Stimulated activated memory B cell treated with anti-CD40 and anti-IgM and Interleukin-4, amounts not matched to agents 10 μg/mL and 1 μg/mL and 100 μg/mL, for 72 hours (primary cell): Measurements from ENCODE around the gene DNAAF5.
"Not testable (repeated sequence)": the region's sequence is repeated elsewhere in the genome, so short reads cannot be mapped to it uniquely, and the experiment has no call there.

Experiments used
- ATAC-seq: fragments of 150-1000 bp; cut with Tn5 transposase; 2 replicates; pipeline ENCODE4 v1.10.0; 2021
- H3K27ac Mint-ChIP-seq: one replicate; pipeline ENCODE4 v1.8.0; 2022; ENCODE audit warnings: mild to moderate bottlenecking, mixed read lengths
- H3K27me3 Mint-ChIP-seq: one replicate; pipeline ENCODE4 v1.8.0; 2022; ENCODE audit warnings: mixed read lengths
- H3K36me3 Mint-ChIP-seq: one replicate; pipeline ENCODE4 v1.8.0; 2022; ENCODE audit warnings: mixed read lengths
- H3K4me1 Mint-ChIP-seq: one replicate; pipeline ENCODE4 v1.8.0; 2022; ENCODE audit warnings: mixed read lengths
- H3K4me3 Mint-ChIP-seq: one replicate; pipeline ENCODE4 v1.8.0; 2022; ENCODE audit warnings: mild to moderate bottlenecking, moderate library complexity, mixed read lengths
- H3K9me3 Mint-ChIP-seq: one replicate; pipeline ENCODE4 v1.8.0; 2022; ENCODE audit warnings: mixed read lengths

Gene DNAAF5

DNA sequence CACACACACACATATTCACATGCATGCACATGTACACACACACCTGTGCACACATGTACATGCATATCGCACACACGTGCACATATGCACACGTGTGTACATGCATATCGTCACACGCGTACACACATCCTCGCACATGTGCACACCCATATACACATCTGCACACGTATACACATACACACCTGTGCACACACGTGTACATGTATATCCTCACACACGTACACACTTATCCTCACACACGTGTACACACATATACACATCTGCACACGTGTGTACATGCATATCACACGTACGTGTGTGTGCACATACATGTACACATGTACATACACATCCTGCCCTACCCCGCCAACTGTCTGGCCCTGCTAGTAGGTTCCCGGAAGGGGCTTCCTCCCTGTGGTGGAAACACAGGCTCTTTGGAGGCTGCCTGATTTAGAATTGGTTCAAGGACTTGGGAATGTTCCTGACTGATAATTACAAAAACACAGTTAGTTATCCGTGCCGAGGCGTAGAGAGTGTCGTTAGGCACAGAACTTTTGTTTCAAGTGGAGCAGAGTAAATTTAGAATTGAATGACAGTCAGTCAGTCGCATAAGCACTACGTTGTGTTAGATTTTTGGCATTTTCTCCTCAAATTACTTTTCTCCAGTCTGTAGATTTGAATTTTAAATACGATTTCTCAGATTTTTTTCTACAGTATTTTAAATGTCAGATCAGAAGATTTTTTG is 19.1 kb downstream of the DNAAF5 start:
- Mint-ChIP-seq H3K27ac (no peak overlapping the region), H3K4me1 (no peaks in the 10 kb centered on the region), H3K4me3 (no peak overlapping the region), H3K27me3 (no peaks in the 10 kb centered on the region), H3K9me3 (no peaks in the 10 kb centered on the region), H3K36me3 (peaks cover 49% of the 10 kb centered on the region)
- no peak for ATAC-seq

DNA sequence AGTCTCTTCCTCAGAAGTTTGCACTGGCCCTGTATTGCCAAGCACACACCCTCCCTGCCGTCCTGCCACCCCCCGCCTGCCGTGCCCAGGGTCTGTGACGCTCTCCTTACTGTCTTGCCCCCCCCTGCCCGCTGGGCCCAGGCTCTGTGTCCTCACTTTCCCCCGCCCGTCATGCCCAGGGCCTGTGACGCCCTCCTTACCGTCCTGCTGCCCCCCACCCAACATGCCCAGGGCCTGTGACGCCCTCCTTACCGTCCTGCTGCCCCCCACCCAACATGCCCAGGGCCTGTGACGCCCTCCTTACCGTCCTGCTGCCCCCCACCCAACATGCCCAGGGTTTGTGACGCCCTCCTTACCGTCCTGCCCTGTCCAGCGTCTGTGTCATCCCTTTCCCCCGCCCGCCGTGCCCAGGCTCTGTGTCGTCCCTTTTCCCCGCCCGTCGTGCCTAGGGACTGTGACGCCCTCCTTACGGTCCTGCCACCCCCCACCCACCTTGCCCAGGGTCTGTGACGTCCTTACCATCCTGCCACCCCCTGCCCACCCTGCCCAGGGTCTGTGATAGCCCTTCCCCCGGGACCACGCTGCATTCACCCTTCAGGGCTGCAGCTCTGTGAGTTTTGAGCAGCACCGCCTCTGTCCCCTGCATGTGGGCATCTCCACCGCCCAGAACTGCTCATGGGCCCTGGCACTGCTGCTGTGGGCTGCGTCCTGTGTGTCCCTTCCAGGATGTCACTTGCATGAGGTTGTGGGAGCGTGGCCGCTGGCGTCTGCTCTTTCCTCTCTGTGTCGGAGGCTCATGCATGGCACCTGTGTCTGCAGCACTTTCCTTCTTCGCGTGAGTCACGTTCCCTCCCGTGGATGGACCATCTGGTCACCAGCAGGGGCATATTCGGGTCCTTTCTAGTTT is 19.9 kb downstream of the DNAAF5 start:
- ATAC-seq = no peak
- Mint-ChIP-seq H3K27me3 (no peaks in the 10 kb centered on the region), H3K4me1 (no peaks in the 10 kb centered on the region), H3K9me3 (no peaks in the 10 kb centered on the region), H3K27ac (no peak overlapping the region), H3K4me3 (no peak overlapping the region), H3K36me3 (peaks cover 44% of the 10 kb centered on the region)

DNA sequence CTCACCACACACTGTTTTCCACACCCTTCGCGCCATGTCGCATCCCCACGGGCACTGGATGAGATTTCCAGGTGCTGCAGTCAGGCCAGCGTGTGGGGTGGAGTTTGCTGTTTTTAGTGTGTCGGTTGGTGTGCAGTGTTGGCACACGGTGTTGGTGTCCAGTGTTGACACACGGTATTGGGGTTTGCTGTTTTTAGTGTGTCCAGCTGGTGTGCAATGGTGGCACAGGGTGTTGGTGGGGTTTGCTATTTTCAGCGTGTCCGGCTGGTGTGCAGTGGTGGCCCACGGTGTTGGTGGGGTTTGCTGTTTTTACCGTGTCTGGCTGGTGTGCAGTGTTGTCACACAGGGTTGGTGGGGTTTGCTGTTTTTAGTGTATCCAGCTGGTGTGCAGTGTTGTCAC is 20.7 kb downstream of the DNAAF5 start:
- Mint-ChIP-seq H3K36me3 (peaks cover 51% of the 10 kb centered on the region), H3K27me3 (no peaks in the 10 kb centered on the region), H3K4me3 (no peak overlapping the region), H3K9me3 (no peaks in the 10 kb centered on the region), H3K27ac (no peak overlapping the region), H3K4me1 (no peaks in the 10 kb centered on the region)
- ATAC-seq = no peak

DNA sequence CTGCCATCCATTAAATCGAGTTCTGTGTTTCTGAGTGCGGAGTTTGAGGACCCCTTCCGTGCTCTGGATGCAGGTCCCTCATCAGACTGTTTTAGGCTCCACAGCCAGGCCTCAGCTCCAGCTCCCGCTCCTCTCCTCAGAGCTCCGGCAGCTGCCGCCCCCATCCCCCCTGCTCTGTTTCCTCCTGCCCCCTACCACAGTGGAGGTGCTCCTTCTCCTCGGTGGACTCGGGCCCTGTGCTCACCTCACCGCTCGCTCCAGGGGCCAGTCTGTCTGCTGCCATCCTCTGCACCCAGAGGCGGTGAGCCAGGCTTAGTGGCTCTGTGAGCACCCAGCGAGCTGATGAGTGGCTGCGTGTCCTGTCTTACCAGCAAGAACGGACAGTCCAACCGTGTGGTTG is 21.9 kb downstream of the DNAAF5 start:
- no peaks in the 10 kb centered on the region for H3K27me3 Mint-ChIP-seq
- ATAC-seq = no peak
- no peaks in the 10 kb centered on the region for H3K4me1 Mint-ChIP-seq
- H3K9me3 Mint-ChIP-seq = no peaks in the 10 kb centered on the region
- no peak overlapping the region for H3K4me3 Mint-ChIP-seq
- peaks cover 54% of the 10 kb centered on the region for H3K36me3 Mint-ChIP-seq
- no peak overlapping the region for H3K27ac Mint-ChIP-seq

DNA sequence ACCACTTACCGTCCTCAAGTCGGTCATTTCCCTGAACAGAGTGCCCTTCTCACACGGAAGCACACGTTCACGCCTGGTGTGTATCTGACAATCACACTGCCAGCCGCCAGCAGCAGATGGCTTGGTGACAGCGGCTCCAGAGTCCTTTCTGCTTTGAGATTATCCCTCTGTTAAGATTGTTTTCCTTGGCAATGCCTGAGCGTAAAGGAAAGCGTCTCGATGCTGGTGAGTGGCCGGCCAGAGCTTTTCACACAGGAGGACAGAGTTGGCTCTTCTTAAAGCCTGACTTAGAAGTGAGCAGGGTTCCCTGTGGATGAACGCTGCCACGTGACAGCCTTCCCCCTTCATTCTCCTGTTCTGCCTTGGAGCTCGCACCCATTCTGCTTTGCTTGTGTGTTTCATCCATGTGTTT is 22.6 kb downstream of the DNAAF5 start:
- H3K27me3 Mint-ChIP-seq = no peaks in the 10 kb centered on the region
- no peaks in the 10 kb centered on the region for H3K4me1 Mint-ChIP-seq
- no peak overlapping the region for H3K4me3 Mint-ChIP-seq
- peaks cover 59% of the 10 kb centered on the region for H3K36me3 Mint-ChIP-seq
- no peak for ATAC-seq
- no peak overlapping the region for H3K27ac Mint-ChIP-seq
- no peaks in the 10 kb centered on the region for H3K9me3 Mint-ChIP-seq

DNA sequence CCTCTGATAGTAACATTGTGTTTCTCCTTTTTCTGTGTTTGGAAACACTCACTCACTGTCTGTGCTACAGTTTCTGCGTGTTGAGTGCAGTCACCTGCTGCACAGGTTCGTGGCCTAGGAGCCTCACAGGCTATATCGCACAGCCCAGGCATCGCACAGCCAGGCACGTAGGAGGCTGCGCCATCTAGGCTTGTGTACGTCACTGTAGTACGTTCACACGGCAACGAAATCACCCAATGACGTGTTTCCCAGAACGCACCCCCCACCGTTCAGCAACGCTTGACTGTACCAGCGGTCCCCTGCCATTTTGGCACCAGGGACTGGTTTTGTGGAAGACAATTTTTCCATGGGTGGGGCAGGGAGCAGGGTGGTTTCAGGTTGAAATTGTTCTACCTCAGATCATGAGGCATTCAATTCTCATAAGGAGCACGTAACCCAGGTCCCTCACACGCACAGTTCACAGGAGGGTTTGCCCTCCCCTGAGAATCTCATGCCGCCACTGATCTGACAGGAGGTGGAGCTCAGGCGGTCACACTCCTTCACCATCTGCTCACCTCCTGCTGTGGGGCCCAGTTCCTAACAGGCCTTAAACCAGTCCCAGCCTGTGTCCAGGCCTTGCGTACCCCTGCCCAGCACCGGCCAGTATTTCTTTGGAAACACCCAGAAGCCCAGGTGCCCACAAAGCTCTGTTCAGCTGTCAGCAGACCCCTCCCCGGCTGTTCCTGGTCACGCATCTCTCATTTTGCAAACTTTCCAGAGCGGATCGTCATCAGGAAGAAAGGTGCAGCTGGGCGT is 23.8 kb downstream of the DNAAF5 start:
- Mint-ChIP-seq H3K27me3 (no peaks in the 10 kb centered on the region), H3K9me3 (no peaks in the 10 kb centered on the region), H3K36me3 (peaks cover 59% of the 10 kb centered on the region), H3K4me1 (no peaks in the 10 kb centered on the region), H3K27ac (no peak overlapping the region), H3K4me3 (no peak overlapping the region)
- ATAC-seq = no peak

DNA sequence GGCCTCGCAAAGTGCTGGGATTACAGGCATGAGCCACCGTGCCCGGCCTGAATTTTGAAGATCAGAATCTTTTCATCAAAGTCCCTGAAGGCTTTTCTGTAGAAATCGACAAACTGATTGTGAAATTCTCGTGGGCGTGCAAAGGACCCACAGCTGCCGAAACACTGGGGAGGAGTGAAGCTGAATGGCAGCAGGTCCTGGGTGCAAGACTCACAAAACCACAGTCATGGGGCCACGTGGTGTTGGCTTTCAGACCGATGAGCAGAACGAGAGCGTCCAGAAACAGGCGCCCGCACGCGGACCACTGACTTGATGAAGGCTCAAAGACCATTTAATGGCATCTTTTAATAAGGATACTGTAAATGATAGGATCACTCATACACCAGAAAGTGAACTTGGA is 25.3 kb downstream of the DNAAF5 start:
- no peaks in the 10 kb centered on the region for H3K4me1 Mint-ChIP-seq
- no peak overlapping the region for H3K4me3 Mint-ChIP-seq
- no peak for ATAC-seq
- no peaks in the 10 kb centered on the region for H3K27me3 Mint-ChIP-seq
- H3K36me3 Mint-ChIP-seq = peaks cover 61% of the 10 kb centered on the region
- H3K27ac Mint-ChIP-seq = no peak overlapping the region
- no peaks in the 10 kb centered on the region for H3K9me3 Mint-ChIP-seq

DNA sequence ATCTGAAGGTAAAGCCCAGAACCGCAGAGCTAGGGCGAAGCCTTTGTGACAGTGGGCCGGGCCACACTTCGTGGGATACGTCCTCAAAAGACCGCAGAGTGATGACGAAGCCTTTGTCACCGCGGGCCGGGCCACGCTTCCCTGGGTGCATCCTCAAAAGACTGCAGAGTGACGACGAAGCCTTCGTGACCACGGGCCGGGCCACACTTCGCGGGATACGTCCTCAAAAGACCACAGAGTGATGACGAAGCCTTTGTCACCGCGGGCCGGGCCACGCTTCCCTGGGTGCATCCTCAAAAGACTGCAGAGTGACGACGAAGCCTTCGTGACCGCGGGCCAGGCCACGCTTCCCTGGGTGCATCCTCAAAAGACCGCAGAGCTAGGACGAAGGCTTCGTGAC is 25.8 kb downstream of the DNAAF5 start:
- H3K27me3 Mint-ChIP-seq, ATAC-seq, H3K4me1 Mint-ChIP-seq, H3K27ac Mint-ChIP-seq, H3K4me3 Mint-ChIP-seq, H3K9me3 Mint-ChIP-seq: not testable (repeated sequence)
- H3K36me3 Mint-ChIP-seq = peaks cover 60% of the 10 kb centered on the region

DNA sequence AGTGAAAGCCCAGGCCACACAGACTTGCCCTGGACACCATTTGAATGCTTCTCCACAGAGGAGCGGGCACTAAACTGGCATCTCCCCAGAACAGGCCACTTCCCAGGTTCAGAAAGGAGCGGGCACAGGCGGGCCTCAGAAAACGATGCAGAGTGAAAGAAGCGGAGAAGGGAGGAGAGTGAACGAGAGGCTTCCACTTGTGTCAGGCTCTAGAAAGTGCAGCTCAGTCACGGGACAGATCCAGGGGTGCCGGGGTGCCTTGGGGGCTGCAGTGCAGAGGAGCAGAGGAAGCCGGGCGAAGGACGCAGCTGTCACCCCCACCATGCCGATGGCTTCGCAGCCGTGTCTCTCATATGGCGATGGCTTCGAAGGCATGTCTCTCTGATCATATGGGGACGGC is 26.7 kb downstream of the DNAAF5 start:
- no peaks in the 10 kb centered on the region for H3K9me3 Mint-ChIP-seq
- H3K4me3 Mint-ChIP-seq = no peak overlapping the region
- no peak overlapping the region for H3K27ac Mint-ChIP-seq
- no peaks in the 10 kb centered on the region for H3K4me1 Mint-ChIP-seq
- ATAC-seq = no peak
- H3K27me3 Mint-ChIP-seq = no peaks in the 10 kb centered on the region
- peaks cover 68% of the 10 kb centered on the region for H3K36me3 Mint-ChIP-seq

DNA sequence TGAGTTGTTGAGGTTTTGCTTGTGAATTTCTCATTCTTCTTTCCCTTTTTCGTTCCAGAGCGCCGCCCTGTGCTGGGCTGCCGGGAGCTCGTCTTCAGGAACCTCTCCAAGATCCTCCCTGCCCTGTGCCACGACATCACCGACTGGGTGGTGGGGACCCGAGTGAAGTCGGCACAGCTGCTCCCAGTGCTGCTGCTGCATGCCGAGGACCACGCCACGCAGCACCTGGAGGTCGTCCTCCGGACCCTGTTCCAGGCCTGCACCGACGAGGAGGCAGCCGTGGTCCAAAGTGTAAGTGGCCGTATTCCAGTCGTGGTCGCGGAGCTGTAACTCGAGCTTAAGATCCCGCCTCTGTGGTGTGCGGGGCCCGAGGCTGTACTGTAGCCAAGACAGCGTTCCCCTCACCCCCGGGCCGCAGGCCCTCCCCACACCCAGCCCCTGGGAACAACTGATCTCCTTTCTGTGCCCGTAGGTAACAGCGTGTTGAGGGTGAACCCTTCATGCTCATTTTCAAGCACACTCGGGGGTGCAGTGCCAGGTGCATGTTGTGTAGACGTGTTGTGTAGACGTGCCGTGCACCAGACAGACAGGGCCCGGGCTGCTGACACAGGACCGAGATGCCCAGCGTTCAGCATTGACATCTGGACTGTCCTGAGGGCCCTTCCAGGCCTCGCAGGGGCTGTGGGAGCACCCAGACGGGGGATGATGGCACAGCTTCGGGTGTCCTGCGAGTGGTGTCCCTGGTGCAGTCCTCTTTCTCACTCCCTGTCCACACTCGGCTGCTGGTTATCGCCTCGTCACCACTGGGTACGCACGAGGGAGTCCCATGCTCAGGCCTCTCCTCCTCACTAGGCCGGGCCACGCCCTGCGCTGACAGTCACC is 28.3 kb downstream of the DNAAF5 start:
- Mint-ChIP-seq H3K36me3 (peaks cover 77% of the 10 kb centered on the region), H3K9me3 (no peaks in the 10 kb centered on the region), H3K27ac (no peak overlapping the region), H3K4me1 (no peaks in the 10 kb centered on the region), H3K4me3 (no peak overlapping the region), H3K27me3 (no peaks in the 10 kb centered on the region)
- ATAC-seq = no peak

DNA sequence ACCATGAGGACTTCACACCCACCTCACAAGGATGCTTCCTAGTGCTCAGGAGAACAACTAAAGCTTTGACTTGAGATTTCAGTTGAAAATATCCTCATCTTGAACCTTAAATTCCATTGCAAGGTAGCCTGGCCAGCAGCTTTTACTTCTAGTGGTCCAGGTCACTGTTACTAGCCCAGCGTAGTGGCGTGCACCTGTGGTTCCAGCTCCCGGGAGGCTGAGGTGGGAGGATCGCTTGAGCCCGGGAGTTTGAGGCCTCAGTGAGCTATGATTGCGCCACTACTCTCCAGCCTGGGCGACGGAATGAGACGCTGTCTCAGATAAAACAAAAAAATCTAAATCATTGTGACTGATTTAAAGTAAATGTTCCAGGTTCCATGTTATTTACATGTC is 28.9 kb downstream of the DNAAF5 start:
- H3K4me1 Mint-ChIP-seq = no peaks in the 10 kb centered on the region
- no peak overlapping the region for H3K4me3 Mint-ChIP-seq
- peaks cover 77% of the 10 kb centered on the region for H3K36me3 Mint-ChIP-seq
- no peak for ATAC-seq
- no peak overlapping the region for H3K27ac Mint-ChIP-seq
- no peaks in the 10 kb centered on the region for H3K27me3 Mint-ChIP-seq
- no peaks in the 10 kb centered on the region for H3K9me3 Mint-ChIP-seq

DNA sequence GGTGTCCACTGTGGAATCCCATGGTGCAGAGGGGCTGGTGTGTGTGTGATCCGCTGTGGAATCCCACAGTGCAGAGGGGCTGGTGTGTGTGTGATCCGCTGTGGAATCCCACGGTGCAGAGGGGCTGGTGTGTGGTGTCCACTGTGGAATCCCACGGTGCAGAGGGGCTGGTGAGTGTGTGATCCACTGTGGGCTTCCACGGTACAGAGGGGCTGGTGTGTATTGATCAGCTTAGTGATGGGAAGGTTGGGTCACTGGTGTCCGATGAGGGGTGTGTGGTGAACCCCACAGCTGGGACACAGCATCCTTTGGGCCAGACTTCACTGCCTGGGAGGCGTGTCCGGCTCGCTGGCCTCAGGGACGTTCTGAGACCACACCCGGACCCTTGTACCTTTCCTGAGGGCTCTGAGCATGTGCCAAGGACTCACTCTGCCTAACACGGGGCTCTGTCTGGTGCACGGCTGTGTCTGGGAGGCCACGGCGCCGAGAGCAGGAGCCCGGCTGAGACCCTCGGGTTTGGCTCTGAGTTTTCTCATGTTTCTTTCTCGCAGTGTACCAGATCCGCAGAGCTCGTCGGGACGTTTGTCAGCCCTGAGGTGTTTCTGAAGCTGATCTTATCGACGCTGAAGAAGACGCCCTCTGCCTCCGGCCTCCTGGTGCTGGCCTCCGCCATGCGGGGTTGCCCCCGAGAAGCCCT is 29.9 kb downstream of the DNAAF5 start:
- Mint-ChIP-seq H3K4me3 (no peak overlapping the region), H3K4me1 (no peaks in the 10 kb centered on the region), H3K27me3 (no peaks in the 10 kb centered on the region), H3K9me3 (no peaks in the 10 kb centered on the region), H3K36me3 (peaks cover 82% of the 10 kb centered on the region), H3K27ac (no peak overlapping the region)
- no peak for ATAC-seq

DNA sequence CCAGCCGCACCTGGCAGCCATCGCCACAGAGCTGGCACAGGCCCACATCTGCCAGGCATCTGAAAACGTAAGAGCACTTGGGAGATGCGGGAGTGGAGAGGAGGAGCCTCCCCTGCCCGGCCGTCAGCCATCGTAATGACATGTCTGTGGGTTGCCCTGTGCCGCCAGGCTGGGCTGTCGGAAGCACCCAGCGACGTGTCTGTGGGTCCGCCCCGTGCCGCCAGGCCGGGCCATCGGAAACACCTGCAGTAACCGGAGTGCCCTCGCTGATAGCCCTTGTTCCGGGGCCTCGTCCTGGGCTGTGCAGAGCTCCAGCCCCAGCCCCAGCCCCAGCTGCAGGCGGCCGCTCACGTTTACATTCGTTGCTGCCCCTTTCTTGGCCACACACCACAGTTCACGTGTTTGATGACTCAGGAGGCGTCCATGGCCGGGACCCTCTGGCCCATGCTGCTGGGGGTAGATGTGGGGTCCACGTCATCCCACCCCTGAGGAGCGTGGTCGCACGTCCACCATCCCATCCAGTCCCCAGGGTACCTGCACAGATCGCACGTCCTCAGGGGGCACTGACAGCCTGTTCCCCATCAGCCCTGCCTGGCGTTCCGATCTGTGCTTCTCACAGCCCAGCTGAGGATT is 30.5 kb downstream of the DNAAF5 start:
- Mint-ChIP-seq H3K4me3 (no peak overlapping the region), H3K27me3 (no peaks in the 10 kb centered on the region), H3K27ac (no peak overlapping the region), H3K4me1 (no peaks in the 10 kb centered on the region), H3K36me3 (peaks cover 76% of the 10 kb centered on the region), H3K9me3 (no peaks in the 10 kb centered on the region)
- no peak for ATAC-seq

DNA sequence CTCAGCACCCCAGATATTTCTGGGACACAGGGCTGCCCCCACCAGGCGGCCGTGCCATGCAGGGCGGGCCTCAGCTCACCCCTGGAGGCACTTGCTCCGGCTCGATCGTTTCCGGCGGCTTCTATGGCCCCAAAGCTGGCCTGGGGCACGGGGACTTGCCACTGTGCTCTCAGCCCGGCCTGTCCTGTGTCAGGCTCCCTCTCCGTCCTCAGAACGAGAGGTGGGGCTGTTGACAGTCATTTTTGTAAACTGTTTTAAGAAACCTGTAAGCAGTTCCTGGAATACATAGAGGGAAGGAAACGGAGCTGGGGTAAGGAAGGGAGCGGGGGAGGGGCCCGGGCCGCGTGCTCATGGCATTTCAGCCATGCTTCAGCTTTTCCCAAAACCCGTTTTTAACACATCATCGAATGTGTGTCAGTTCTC is 31.3 kb downstream of the DNAAF5 start:
- no peaks in the 10 kb centered on the region for H3K27me3 Mint-ChIP-seq
- H3K4me3 Mint-ChIP-seq = no peak overlapping the region
- H3K9me3 Mint-ChIP-seq = no peaks in the 10 kb centered on the region
- no peak overlapping the region for H3K27ac Mint-ChIP-seq
- H3K36me3 Mint-ChIP-seq = peaks cover 70% of the 10 kb centered on the region
- no peaks in the 10 kb centered on the region for H3K4me1 Mint-ChIP-seq
- no peak for ATAC-seq
